GM10266 (cell line): ENCODE measurements around the gene CDH23.
A peak's percentile ranks its signal among the peaks of the same experiment; 100 is the strongest.

ENCODE experiments used
- DNase-seq: peaks from one replicate; pipeline ENCODE4 v3.0.0; 2012; ENCODE audit errors: extremely low spot score
- TF ChIP-seq, protein P1 (sequence below): IDR thresholded peaks from 2 replicates; pipeline ENCODE4 v1.5.1; 2012; ENCODE audit warnings: mild to moderate bottlenecking, low read depth; ENCODE audit not compliant: control insufficient read depth, insufficient read depth; ENCODE audit errors: missing control alignments

CDH23 gene

DNA sequence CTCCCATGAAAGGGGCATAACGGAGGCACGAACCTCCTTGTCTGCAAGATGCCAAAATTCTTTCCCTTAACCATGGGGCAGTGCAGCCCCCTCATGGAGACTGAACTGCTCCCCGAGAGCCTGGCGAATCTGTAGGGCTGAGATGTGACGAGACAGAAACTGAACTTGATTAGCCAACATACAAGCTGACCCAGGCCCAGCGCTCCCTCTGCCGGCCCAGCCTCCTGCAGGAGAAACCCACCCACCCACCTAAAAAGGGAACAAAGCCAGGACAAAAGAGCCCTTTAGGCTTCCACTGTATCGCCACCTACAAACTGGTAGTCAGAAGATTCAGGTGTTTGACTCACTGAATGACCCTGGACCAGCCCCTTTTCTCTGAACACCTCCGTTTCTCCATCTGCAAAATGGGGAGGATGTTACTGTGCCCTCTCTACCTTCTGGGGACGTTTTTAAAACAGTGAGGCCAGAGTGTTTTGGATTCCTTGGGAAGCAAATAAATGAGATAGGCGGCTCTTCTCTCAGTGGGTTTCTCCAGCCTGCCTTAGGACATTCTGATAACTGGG is 264.4 kb downstream of the CDH23 start:
- TF ChIP-seq, protein P1, sequence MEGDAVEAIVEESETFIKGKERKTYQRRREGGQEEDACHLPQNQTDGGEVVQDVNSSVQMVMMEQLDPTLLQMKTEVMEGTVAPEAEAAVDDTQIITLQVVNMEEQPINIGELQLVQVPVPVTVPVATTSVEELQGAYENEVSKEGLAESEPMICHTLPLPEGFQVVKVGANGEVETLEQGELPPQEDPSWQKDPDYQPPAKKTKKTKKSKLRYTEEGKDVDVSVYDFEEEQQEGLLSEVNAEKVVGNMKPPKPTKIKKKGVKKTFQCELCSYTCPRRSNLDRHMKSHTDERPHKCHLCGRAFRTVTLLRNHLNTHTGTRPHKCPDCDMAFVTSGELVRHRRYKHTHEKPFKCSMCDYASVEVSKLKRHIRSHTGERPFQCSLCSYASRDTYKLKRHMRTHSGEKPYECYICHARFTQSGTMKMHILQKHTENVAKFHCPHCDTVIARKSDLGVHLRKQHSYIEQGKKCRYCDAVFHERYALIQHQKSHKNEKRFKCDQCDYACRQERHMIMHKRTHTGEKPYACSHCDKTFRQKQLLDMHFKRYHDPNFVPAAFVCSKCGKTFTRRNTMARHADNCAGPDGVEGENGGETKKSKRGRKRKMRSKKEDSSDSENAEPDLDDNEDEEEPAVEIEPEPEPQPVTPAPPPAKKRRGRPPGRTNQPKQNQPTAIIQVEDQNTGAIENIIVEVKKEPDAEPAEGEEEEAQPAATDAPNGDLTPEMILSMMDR = no peak
- DNase-seq = no peak

DNA sequence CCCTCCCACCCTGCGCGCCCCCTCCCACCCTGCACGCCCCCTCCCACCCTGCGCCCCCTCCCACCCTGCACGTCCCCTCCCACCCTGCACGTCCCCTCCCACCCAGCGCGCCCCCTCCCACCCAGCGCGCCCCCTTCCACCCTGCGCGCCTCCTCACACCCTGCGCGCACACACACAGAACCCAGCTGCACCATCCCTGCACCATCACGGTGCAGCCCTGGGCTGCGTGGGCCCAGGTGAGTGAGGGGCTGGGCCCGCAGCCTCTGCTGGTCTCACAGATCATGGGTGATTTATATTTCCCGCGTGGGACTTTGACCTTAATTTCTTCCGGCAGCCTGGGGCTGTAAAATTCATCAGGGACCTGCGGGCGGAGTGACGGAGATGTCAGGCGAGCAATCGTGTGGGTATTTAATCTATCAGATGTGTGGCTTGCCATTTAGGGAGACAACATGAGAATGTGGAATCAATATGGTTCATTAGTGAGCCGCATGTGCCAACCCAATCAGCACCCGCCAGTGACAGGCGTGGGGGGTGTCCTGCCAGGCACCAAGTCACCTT is 265.1 kb downstream of the CDH23 start:
- no peak for DNase-seq
- TF ChIP-seq, protein P1 = no peak

DNA sequence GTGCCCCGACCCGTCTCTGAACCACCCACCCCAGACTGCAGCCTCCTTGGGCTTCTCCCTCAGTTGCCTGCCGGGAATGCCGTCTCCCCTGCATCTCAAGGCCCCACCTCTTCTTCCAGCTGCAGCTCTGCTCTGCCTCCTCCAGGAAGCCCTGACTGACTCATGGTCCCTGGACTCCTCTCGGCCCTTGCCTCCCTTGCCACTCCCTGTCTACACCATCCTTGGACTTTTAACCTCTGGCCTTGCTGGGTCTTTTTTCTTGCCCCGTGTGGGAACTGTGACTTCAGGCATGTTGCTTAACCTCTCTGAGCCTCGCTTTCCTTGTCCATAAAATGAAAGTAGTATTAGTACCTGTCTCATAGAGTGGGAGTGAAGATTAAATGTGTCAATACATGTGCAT is 266.6 kb downstream of the CDH23 start:
- TF ChIP-seq, protein P1 = no peak
- DNase-seq = no peak

DNA sequence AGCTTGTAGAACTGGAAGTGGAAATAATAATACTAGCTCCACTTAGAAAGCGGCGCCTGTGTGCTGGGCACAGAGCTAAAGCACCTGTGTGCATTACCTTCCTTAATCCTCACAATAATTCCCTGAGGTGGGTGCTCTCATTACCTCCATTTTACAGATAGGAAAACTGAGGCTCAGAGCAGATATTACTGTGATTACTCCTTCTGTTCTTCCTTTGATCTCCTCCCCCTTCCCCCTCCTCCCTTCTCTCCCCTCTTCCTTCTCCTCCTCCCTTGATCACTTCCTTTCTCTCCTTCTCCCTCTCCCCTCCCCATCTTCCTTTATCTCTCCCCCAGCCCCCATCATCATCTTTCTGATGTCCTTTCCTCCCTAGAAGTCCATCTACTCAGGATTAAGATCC is 267.9 kb downstream of the CDH23 start:
- TF ChIP-seq, protein P1 = no peak
- DNase-seq = no peak

DNA sequence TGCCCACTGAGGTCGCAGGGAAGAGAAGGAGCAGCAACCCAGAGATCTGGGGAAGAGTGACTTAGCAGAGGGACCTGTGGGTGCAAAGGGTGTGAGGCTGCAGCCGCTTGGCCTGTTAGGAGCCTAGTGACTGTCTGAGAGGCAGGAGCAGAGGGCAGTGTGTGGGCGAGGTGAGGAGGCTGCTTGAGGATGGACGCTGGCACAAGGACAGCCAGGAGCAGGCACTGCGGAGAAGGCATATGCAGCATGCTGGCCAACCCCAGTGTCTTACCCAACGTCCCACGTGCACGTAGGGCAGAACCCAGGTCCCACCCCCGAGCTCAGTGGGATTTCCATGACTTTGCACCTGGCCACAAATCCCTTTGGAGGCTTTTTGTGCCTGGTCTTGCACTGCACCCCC is 268.7 kb downstream of the CDH23 start:
- DNase-seq = no peak
- TF ChIP-seq, protein P1 = no peak

DNA sequence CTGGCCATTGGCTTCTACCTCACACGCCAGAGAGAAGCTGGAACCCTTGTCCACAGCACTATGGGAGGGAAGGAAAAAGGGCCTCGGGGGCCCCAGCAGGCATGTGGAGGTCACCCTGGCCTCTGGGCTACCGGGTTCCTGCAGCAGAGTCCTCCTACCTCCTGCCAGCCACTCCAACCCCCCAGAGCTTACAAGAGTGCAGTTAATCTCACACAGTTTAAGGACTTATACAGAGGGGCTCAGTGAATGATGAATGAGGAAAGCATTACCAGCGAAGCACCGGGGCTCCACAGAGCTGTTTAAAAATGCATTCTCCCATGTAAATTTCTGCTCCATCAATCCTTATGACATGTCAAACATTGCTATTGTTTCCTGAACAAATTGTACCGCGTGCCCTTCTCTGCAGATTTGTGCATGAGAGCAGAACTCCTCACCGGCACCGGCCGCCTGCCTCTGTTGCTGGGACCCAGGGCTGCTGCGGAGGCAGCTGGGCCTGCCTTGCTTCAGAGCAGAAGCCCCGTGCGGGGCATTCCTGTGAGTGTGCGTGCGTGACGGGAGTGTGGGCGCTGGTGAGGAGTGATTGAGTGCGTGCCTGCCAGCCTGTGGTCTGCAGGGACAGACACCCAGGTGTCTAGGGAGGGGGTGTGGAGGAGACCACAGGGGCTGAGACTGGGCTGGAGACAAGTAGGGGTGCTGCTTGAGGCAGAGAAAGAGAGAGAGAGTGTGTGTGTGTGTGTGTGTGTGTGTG is 270.1 kb downstream of the CDH23 start:
- TF ChIP-seq, protein P1 = no peak
- no peak for DNase-seq

DNA sequence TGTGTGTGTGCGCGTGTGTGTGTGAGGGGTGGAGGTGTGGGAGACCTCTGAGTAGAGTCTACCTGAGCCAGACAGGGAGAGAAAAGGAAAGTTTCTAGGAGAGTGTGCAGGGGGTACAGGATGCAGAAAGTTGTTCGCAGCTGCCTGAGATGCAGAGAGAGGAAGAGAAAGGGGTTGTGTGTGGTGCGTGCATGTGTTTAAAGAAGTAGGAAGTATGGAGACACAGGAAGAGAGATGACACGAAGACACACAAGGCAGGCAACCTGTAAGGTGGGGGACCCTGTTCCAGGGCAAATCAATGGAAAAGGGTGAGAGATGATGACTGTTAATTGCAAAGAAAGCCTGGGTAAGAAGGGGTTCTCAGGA is 270.6 kb downstream of the CDH23 start:
- TF ChIP-seq, protein P1 = no peak
- DNase-seq = peak; percentile 48
